GM12873 (cell line): ENCODE measurements around the gene CCDC172.

ENCODE experiments used
- TF ChIP-seq, protein P1 (sequence below): IDR thresholded peaks from 2 replicates; pipeline ENCODE4 v1.5.1; 2012; ENCODE audit warnings: low read depth, mild to moderate bottlenecking, moderate library complexity, low read length, control low read depth; ENCODE audit not compliant: insufficient read depth; ENCODE audit errors: missing control alignments

The CCDC172 gene

DNA sequence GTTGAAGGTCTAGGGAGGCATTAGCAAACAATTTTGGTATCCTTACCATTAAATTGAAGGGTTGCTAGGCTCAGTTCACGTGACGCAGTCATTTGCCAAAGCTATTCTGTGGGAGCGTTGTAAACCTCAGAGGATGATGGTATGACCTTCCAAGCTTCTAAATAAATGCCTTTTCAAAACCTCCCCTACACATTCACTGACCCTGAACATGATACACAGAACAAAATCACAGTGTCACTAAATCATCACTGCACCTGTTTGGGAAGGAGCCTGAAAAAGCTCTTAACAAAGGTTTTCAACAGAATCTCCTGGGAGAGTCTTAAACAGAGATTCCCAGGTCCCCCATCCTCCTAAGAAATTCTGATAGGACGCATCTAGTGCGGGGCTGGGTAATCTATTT, 13.2 kb upstream of the CCDC172 start:
- TF ChIP-seq, protein P1, sequence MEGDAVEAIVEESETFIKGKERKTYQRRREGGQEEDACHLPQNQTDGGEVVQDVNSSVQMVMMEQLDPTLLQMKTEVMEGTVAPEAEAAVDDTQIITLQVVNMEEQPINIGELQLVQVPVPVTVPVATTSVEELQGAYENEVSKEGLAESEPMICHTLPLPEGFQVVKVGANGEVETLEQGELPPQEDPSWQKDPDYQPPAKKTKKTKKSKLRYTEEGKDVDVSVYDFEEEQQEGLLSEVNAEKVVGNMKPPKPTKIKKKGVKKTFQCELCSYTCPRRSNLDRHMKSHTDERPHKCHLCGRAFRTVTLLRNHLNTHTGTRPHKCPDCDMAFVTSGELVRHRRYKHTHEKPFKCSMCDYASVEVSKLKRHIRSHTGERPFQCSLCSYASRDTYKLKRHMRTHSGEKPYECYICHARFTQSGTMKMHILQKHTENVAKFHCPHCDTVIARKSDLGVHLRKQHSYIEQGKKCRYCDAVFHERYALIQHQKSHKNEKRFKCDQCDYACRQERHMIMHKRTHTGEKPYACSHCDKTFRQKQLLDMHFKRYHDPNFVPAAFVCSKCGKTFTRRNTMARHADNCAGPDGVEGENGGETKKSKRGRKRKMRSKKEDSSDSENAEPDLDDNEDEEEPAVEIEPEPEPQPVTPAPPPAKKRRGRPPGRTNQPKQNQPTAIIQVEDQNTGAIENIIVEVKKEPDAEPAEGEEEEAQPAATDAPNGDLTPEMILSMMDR: no peak

DNA sequence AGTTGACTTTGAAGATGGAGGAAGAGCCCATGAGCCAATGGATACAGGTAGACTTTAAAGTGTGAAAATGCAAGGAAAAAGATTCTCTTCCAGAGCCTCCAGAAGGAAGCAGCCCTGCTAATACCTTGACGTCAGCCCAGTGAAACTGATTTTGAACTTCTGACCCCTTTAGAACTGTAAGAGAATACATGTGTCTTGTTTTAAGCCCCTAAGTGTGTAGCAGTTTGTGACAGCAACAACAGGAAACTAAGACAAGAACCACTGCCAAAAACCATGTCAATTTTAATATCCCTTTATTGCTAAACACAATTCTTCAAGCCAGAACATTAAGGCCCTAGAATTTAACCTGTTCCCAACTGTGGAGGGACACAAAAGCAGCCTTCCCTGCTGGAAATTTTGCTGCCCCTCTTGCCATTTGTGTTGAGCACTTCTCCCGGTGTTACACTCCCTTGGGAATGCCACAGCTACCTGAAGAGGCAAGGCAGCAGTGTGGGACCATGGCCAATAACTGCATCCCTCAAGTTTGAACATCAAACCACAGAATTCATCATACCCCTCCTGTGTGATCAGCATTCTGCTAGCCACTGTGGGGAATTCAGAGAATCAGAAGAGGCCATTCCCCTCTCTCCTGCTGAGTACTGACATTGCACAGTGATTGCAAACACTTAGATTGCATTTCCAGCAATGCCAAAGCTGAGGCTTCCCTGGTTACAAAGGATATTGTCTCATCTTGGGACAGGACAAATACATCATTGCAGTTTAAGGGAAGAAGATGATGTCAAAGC, 12.3 kb upstream of the CCDC172 start:
- TF ChIP-seq, protein P1: no peak

DNA sequence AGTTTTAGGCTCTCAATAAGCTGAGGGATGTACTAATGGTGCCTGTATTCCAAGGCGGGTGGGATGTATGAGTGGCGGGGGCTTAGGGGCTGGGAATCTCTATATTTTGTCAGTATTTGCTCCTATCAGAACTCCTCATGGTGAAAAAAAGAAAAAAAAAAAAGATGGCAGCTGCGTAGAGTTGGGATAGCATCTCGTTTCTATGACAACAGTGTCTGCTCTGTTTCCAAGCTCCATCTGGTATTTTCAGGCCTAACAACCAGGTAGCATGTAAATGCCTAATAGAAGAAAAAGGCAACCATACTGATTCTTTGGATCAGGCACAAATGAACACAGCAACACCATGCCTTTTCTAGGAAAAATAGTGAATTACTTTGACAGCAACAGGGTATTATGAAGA, 11.7 kb upstream of the CCDC172 start:
- TF ChIP-seq, protein P1: no peak

DNA sequence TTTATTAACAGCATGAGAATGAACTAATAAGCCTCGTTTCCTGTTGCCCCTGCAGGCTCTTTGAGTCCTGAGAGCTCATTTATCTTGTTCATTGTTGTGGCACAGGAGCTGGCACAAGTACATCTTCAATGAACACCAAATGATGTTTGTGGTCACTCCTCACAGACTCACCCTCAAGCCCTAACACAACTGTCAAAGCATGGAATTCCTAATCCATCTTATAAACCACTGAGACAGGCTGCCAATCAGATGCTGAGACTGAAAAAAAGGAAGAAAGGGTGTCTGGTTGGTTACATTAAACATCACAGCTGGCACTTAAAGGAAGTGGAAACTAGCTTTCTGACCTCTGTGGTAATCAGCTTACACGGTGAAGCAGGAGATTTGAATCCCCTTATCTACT, 7.7 kb upstream of the CCDC172 start:
- TF ChIP-seq, protein P1: no peak

DNA sequence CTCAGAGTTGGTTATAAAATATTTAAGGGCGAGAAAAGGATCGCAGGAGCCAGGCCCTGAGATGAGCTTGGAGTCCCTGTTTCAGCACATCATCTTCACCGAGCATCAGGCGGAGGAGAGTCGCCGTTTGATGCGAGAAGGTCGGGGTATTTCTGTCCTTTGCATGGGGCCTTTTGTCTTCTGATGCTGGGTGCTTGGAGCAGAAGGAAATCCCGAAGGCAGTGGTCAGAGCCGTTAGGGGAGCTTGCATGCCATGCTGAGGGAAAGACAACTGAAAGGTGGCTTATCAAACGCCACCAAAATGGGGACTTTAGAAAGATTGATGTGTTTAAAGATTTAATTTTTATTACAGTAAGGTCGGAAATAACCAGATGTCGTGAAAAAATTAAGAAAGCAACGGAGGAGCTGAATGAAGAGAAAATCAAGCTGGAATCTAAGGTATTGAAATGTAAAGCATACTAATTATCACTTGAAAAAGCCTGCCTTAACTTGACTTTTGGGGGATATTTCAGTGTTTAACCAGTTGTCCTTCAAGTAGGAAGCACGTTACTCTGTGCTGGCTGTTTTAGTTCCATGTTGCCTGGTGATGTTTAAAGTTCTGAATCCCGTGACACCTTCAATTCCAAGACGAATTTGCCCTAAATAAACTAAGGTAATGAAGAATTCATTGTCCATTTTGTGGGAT, 845 bp downstream of the CCDC172 start:
- TF ChIP-seq, protein P1: no peak

DNA sequence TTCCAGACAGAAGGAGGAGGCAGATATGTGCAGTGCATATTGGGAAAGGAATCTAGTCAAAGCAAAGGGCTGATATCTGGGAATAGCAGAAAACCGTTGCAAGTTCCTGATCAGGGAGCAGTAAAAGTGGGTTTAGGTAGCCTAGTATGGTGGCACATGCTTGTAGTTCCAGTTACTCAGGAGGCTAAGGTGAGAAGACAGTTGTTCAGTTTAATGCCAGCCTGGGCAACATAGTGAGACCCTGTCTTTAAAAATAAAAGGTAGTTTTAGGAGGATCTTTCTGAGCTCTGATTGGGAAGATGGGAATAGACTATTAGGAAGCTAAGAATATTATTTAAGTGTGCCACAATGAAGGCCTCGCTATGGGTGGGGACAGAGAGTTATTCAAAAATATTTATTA, 1.7 kb downstream of the CCDC172 start:
- TF ChIP-seq, protein P1: no peak

DNA sequence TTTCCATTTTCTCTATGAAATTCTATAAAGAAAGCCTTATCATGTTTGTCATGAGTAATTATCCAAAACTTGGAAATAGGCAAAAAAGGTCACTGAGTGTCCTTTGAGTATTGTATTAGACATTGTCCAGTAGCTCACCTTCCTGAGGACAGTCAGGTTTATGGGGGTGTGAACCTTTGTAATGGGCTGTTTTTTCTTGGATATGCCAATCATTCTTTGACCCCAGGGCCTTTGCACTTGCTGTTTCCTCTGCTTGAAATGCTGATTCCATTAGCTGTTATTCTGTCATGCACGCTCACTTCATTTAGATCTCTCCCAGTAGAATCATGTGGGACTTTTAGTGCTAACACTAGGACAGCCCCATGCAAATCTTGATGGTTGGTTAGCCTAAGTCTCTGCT, 4.9 kb downstream of the CCDC172 start:
- TF ChIP-seq, protein P1: no peak
